Hematopoietic multipotent progenitor cell treated with erythropoietin and hydrocortisone succinate and interleukin-3 and kit ligand, for 6 days (in vitro differentiated cells): ENCODE results near the gene CDC20B.
"Not testable (repeated sequence)": the region's sequence is repeated elsewhere in the genome, so short reads cannot be mapped to it uniquely, and the experiment has no call there.

Source experiments
- DNase-seq: peaks from one replicate; pipeline ENCODE4 v3.0.0-alpha.2; 2015

Gene CDC20B

DNA sequence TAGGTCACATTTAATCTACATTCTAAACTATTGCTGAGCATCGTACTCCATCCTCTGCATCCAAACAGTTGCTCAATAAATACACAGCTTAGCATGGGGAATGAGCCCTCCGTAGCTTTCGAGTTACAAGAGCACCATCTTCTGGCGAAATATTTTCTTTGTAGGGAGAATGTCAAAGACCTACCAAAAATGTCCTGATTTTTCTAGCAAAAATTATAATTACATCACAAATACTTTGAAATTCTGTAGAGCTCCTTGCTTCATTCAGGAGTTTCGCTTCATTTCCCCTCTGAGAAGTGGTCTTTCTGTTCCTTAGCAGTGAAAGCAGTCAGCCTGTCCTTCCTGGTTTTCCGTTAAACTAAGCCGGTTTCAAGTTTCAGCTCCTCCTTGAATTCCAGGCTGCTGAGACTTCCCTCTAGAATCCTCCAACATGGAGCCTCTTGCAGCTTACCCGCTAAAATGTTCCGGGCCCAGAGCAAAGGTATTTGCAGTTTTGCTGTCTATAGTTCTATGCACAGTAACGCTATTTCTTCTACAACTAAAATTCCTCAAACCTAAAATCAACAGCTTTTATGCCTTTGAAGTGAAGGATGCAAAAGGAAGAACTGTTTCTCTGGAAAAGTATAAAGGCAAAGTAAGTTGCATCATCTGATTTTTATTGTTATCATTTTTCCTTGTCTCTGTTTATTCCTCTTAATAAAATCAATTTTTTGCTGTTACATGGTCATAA lies 13.0 kb downstream of the CDC20B start, which contains the start of gene GPX8:
Gene GPX8, plus strand, starts transcription at position 409 of the 730 bp plus-strand sequence. Its CDS starts 22 bp downstream, at position 431.
- peak; percentile 67 for DNase-seq

DNA sequence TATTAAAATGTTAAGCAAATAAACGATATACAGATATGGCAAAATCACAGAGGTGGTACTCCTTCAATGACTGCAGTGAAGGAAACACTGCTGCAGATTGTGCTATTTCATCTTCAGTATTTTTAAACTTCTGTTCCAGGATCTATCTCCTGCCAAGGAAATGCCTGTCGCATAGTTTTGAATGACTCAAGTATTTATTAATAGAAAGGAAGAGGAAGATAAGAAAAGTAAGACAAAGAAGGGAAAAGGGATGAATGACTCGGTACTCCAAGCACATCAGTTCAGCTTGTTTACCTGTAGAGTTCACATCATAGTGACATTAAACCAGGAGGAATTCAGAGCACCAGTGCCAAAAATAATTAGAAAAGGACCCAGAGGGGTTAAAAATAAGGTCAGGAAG lies 18.1 kb downstream of the CDC20B start:
- DNase-seq = no peak

DNA sequence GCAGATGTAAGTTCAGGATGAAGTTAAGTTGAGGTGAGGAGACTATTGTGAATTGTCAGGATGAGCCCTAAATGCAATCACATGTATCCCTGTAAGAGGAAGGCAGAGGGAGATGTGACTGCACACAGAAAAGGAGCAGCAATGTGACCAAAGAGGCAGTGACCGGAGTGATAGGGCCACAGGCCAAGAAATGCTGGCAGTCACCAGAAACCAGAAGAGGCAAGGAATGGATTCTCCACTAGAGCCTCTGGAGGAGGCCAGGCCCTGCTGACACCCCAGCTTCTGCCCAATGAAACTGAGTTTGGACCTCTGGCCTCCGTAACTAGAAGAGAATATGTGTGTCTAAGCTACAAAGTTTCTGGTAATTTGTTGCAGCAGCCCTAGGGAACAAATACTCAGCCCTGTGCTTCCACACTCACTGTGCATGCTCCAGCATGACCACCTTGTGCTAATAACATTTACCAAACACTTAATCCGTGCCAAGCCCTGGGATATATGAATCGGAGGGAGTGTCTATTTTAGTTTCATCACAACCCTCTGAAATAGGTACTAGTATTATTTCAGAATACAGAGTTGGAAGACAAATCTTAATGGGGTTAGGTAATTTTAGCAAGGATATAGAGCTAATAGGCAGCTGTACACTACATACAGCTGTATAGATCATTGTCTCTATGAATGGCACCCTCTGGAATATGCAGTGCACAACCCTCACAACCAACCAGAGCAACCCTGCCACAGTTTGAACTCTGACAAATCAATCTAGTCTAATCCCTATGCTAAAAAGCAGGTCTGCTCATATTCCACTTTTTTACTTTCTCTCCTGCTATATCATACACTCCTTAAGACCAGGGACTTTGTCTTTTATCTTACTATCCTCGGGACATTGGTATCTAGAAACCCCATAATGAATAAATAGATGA lies 20.8 kb downstream of the CDC20B start:
- no peak for DNase-seq

DNA sequence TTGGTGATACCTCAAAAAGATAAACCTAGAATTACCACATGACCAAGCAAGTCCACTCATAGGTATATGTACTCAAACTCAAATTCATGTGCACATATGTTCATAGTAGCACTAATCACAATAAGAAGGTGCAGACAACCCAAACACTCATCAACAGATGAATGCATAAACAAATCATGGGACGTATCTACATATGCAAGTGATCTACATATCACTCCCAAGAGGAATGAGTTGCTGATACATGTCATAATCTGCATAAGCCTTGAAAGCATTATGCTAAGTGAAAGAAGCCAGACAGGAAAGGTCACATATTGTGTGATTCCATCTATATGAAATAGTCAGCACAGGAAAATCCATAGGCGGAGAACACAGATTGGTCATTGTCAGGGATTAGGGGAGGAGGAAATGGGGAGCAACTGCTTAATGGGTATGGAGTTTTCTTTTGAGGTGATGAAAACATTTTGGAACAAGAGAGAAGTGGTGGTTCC lies 23.6 kb downstream of the CDC20B start:
- no peak for DNase-seq

DNA sequence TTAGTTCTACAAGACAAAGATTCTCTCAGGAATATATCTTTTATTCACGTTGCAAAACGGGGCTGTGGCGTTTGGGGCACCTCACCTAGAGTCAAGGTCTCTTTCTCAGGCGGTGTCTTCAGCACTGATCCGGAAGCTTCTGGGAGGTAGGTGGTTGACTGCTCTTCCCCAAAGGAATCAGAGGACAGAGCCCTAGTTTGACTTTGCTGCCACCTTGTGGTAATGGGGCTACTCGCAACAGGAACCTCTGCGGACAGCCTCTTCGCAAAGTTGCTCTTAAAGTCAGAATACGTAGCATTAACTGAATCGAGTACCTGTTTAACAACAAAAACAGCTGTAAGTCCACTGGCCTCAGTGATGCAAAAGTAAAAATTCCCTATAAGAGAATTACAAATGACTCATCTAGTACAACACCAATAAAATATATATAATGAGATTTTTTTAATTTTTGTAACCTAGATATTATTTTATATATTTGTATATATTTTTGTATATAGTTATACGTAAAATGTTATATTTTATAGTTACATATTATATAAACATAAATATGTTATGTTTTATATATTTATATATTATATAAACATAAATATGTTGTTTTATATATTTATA lies 26.3 kb downstream of the CDC20B start:
- peak; percentile 90 for DNase-seq

DNA sequence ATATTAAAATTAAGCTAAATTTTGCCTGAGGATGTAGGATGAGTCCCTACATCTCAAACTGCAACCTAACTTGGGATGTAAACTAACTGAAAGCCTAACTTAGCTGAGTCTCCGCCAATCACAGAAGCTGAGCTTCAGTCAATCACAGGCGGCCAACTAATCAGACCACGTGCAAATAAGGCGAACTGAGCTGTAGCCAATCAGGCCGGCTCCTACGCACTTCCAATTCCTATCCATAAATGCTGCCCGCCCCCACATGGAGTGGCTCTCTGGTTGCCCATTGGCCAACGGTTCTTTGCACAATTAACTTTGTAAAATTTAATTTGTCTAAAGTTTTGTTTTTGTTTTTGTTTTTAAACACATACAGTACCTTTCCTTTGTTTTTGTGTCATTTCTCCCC lies 26.9 kb downstream of the CDC20B start:
- no peak for DNase-seq

DNA sequence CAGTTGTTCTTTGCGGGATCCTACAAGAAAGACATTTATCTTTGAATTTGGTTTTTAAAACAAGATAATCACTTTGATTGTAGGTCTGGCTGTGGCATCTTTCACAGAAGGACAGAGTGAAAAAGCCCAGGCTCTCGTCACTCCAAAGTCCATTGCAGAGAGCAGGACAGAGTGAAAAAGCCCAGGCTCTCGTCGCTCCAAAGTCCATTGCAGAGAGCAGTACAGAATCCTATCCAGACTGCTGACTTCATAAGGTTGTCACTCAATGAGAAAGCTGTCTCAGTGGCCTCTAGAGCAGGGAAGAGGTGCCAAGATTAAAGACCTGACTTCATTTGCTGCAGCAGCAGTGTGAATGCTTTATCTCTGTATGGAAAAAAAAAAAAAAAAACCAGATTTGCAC lies 29.4 kb downstream of the CDC20B start:
- DNase-seq = no peak

DNA sequence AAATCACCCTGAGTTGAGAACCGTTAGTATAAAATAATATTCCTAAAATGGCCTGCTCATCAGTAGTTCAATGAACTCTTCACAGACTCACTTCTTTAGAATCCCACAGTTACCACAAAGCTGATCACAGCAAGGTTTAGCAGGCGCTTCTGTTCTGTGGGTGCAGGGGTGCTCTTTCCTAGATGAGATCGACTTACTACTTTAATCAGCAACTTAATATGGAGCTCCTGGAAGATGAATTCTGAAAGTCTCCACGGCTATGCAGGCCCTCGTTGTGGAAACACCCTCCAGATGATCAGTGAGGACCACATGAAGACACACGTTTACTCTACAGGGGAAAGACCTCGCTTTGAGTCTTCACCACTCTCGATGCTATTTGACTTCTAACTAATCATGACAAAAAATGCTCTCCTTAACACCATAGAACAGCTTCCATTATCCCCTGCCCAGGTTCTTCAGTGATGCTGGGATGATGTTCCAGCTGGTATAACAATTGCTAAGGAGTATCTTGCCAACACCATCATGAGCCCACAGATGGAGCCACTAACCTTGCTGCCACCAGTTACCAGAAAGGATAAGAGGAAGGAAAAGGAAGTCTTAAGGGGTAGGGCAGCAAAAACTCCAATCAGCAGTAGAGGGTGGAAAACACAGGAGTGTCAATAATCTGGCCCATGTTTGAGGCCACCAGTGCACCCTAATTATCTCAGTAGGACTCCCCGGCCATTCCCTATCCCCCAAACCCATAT lies 30.9 kb downstream of the CDC20B start:
- DNase-seq = no peak

DNA sequence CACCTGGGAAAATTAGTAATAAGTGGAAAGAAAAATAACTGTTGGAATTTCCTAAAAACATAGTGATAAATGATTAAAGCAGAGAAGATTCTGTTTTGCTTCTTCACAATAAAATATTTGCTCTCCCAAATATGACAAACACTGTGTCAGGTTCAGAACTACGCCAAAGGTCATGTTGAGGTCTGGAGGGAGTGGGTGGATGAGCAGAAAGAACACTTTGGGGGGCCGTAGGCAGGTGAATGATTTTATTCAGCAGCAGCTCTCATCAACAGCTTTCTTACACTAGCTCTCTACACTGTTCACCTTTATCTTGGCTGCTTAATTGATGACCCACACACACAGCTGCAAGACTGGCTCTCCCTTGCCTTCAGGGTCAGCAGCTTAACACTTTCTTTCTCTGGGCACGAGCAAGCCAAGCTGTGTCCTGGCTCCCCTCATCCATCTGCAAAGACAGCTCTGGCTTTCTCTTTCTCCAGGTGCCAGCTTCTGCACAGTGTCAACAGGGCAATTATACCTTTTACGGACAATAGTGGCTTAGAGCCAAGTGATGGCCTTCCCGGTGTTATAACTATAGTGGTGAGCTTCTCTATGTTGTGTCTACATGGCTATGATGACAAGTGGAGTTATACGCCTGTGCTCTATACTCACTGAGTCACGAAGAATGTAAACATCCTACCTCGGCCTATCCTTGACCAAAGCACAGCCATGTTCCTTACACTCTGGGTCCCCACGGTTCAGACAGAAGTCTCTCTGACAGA lies 31.9 kb downstream of the CDC20B start:
- no peak for DNase-seq

DNA sequence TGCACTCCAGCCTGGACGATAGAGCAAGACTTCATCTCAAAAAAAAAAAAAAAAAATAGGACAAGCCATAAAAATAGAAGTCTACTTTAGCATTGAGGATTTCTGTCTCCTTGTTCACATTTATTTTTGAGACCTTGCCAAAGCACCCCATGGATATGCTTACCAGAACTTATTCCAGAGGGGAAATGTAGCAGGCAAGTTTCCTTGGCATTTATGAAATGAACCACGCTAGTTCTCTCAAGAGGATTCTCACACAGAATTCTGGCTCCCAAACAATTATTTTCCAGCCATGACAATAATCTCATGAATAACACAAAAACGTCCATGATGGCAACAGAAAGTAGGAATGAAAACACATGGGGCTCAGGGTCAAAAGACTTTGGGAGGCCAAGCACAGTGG lies 36.5 kb downstream of the CDC20B start:
- DNase-seq = no peak

DNA sequence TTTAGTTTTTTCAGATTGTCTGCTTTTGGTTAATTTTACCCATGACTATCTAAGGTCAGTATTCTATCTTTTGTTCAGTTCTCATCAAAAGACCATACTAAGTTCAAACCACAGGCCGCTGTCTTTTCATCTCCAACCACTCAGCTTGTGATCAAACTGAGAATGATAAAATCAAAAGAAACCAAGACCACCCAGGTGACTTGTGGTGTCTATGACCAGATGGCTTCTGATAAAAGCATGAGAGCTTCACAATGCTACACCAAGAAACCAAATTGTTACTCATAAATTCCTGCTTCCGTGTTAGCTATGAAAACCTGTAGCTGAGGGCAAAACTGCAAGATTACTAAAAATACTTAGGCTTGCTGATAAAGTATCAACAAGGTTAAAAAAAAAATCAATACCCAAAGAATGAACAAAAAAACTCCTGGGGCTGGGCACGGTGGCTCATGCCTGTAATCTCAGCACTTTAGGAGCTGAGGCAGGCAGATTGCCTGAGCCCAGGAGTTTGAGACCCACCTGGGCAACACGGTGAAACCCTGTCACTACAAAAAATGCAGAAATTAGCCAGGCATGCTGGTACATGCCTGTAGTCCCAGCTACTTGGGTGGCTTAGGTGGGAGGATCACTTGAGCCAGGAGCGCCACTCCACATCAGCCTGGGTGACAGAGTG lies 38.8 kb downstream of the CDC20B start:
- no peak for DNase-seq

DNA sequence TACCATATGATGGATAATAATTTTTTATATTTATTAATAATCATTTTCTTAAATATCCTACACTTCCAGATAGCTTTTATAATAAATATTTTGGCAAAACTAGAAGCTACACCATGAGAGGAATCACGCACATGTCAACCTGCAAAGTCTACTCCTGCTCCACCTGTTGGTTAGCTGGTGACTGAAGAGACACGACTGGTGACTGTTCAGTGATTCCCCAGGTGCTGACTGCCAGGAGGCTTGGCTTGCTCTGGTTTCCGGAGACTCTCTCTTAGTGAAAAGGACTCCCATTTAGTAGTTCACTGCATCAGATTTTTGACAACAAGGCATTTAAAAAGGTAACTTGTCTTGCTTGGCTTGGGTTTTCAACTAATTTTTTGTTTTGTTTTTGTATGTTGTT lies 49.6 kb downstream of the CDC20B start:
- no peak for DNase-seq

DNA sequence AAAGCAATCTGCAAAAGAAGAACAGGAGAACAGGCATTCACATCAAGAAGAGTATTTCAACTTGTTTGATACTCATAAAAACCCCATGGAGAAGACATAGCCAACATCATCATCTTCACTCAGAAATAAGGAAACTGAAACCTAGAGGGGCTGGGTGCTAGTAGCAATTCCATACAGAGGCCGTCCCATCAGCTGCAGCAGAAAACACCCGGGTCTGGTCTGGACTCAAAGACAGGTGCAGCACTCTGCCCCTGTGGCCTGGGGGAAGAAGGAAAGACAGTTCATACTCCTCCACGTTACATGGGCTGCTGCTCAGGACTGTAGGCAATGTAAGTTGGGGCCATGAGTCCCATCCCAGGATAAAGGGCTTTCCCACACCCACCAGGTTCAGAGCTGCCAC lies 58.9 kb downstream of the CDC20B start:
- DNase-seq = no peak

DNA sequence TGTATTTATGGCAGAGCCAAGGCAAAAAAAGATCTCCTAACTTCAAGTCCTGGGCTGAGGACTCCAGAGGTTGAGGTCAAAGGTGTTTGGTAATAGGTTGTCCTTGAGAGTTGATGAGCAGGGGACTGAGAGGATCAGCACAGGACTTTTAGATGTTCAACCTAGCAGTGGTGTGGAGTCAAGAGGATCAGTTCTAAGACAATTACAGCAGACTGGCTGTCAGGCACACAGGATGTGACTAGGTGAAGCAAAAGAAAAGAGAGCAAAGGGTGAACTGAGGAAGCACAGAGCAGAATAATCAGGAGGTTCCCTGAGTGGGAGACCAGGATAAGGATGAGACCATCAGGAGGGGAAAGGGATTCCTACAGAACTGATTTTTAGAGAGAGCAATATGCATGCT lies 59.6 kb downstream of the CDC20B start:
- DNase-seq = no peak

DNA sequence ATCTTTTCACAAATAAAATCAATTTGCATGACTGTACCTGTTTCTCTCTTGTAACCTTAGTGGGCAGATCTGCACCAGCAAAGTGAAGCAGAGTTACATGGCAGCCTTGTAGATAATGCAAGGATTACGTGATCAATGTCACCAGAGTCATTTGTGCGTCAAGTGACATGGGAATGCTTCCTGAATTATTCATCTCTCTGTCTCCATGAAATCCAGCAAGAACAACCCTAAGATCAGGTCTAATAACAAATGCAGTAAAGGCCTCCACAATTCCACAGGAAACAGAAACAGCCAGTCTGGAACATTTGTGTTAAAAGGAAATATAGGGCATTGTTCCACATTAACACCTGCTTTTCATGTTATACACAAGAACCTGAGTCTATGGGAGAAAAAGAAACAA lies 62.8 kb downstream of the CDC20B start:
- DNase-seq = no peak

DNA sequence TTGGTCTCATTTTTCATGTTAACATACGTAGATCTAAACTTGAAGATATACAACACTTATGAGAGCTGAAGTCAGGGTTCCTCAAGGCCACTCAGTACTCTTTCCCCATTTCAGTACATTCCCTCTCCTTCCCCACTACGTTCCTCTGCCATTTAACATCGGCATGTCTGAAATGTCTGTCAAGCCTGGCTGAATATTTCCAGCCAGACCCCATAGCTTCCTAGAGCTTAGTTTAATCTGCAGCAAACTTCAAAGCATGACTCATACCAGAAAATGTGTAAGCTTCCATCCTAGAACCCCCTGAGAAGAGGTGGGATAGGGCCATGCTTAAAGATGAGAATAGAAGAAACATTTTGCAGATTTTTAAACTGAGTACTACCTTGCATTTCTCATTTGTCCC lies 64.3 kb downstream of the CDC20B start:
- DNase-seq = no peak

DNA sequence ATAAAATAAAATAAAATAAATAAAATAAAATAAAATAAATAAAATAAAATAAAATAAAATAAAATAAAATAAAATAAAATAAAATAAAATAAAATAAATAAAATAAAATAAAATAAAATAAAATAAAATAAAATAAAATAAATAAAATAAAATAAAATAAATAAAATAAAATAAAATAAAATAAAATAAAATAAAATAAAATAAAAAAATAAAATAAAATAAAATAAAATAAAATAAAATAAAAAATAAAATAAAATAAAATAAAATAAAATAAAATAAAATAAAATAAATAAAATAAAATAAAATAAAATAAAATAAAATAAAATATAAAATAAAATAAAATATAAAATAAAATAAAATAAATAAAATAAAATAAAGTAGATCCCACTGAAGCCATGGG lies 67.0 kb downstream of the CDC20B start:
- not testable (repeated sequence) for DNase-seq

DNA sequence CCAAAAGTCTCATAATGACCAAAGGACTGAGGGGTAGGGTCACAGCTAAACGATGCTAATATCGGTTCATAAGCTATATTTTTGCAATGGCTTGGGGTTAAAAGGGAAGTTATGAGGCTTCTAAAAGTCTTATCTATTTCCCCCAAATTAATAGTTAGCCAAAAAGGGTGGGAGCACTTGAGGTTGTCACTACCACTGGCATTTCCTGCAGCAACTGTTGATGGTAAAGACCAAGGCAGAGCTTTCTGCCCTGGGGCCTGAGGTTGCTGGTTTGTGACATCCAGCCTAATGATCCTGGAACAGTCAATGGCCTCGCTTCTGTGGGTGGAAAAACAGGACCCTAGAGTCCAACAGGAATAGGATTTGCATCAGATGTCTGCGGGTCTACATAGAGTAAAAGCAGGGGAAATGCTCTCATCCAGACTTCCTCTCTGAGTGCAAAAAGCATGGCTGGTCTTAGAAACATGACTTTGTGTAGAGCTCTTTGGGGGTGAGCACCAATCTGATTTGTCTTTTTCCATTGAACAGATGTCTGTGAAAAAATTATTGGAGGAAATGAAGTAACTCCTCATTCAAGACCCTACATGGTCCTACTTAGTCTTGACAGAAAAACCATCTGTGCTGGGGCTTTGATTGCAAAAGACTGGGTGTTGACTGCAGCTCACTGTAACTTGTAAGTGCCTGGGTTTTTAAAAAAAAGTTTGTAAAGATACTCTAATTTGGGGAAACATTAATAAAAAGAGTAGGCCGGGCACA lies 67.9 kb downstream of the CDC20B start:
- peak; percentile 48 for DNase-seq

DNA sequence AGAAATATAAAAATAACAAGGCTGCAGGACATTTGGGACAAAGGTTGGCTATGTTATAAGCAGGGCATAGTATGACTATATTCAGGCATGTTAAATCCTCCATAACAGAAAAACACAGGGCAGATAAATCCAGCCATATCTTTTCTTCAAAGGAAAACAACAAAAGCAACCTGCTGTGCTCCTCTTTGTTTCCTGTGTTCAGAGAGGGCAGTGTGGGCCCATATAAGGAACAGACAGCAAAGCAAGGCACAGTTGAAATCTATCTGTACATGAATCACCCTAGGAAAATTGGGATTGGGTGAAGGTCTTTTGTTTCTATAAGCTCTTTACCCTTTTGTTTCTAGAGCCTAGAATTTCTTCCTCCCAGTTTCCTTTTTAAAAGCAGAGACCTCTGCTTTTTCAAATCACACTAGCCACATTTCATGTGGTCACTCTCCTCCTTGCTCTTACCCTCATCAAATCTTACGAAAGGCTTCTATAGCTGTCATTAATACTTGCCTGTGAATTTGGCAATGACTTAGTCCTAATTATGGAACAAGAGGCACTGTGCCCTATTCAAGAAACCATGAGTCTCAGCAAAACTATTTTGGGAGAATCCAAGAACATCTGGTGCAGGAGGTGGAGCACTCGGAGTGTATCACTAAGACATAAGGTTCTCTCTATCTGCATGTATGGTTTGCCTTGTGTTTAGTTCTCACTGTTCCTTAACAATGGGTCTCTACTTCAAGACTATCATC lies 68.8 kb downstream of the CDC20B start:
- DNase-seq = no peak

DNA sequence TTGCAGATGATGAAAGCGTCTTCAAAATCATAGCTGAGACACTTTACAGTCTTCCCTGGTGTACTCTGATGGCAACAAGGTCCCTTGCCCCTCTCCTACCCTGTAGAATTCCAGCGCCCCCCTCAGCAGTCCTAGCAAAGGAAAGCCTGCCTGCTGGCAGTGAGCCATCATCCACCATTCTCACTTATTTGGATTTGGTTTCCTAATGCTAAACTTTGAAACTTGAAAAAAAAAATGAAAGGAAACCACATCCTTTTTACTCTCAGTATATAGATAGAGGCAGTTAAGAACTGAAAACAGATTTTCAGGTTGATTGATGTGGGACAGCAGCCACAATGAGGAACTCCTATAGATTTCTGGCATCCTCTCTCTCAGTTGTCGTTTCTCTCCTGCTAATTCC lies 70.6 kb downstream of the CDC20B start, which contains the start of gene GZMA:
Gene GZMA, plus strand, starts transcription at position 299 of the 400 bp plus-strand sequence. Its CDS starts 37 bp downstream, at position 336.
- DNase-seq = peak; percentile 27
